ENCODE measurements around the gene ZNF581.
A peak's percentile ranks its signal among the peaks of the same experiment; 100 is the strongest.

Gene ZNF581

GRCh38 chr19:55653651-55654322 is 10.3 kb downstream of the ZNF581 start (continued):
- no peak for TF ChIP-seq ZNF239 (tag by site-specific recombination; IDR thresholded peaks at IDR 0.05)
- no peak for TF ChIP-seq ZNF132 (tag by site-specific recombination; IDR thresholded peaks at IDR 0.05; ENCODE audit: borderline replicate concordance)
- TF ChIP-seq ZNF785 (tag by site-specific recombination; IDR thresholded peaks at IDR 0.05): 0 out of 2 replicates have a peak, but pooled peaks have one; percentile 25
- peak; percentile 95 for TF ChIP-seq ZNF335 (tag by site-specific recombination; conservative IDR thresholded peaks at IDR 0.05)
- no peak for TF ChIP-seq ZNF148 (tag by site-specific recombination; IDR thresholded peaks at IDR 0.05; ENCODE audit: borderline replicate concordance)
- TF ChIP-seq ZNF768 (tag by site-specific recombination; IDR thresholded peaks at IDR 0.05): no peak; the same call in 1 of the 2 replicates
- peak; percentile 93 for TF ChIP-seq PRDM10 (tag by site-specific recombination; IDR thresholded peaks at IDR 0.05)
- TF ChIP-seq ZSCAN4 (tag by site-specific recombination; IDR thresholded peaks at IDR 0.05): no peak
- TF ChIP-seq ZNF488 (tag by site-specific recombination; IDR thresholded peaks at IDR 0.05): no peak
- TF ChIP-seq ZNF514 (tag by site-specific recombination; IDR thresholded peaks at IDR 0.05): no peak
- TF ChIP-seq HOXC10 (CRISPR knock-in tag; IDR thresholded peaks at IDR 0.05): 0 out of 2 replicates have a peak, but pooled peaks have one; percentile 29
- peak; percentile 100 for TF ChIP-seq CTCF (tag by site-specific recombination; IDR thresholded peaks at IDR 0.05)
- no peak for TF ChIP-seq ZFP41 (tag by site-specific recombination; IDR thresholded peaks at IDR 0.05; ENCODE audit: borderline replicate concordance)
- TF ChIP-seq ZBTB6 (tag by site-specific recombination; IDR thresholded peaks at IDR 0.05): no peak
- peak; percentile 85 for TF ChIP-seq ZBTB26 (tag by site-specific recombination; optimal IDR thresholded peaks at IDR 0.05)
- no peak for TF ChIP-seq ZNF248 (tag by site-specific recombination; IDR thresholded peaks at IDR 0.05)
- peak; percentile 84 for TF ChIP-seq ZNF639 (tag by site-specific recombination; IDR thresholded peaks at IDR 0.05)
- TF ChIP-seq ZNF24 (tag by site-specific recombination; IDR thresholded peaks at IDR 0.05): 0 out of 2 replicates have a peak, but pooled peaks have one; percentile 43
- TF ChIP-seq ZNF292 (tag by site-specific recombination; IDR thresholded peaks at IDR 0.05; ENCODE audit: borderline replicate concordance, low read depth): no peak
- TF ChIP-seq MYNN (tag by site-specific recombination; IDR thresholded peaks at IDR 0.05; ENCODE audit: borderline replicate concordance): no peak
